Activated CD4-positive, CD25-positive, alpha-beta regulatory T cell treated with anti-CD3 and anti-CD28 coated beads, Interleukin-2, amount 50 U/mL, for 16 hours (primary cell): ENCODE data around the gene SRRM4.
"Not testable (repeated sequence)": the region's sequence is repeated elsewhere in the genome, so short reads cannot be mapped to it uniquely, and the experiment has no call there.

ENCODE experiments used
- DNase-seq: peaks from one replicate; pipeline ENCODE4 v3.0.0-alpha.2; 2020; ENCODE audit warnings: low read depth, low spot score

The SRRM4 gene

GRCh38 chr12:119008273-119008672, 26.9 kb downstream of the SRRM4 start:
- DNase-seq, result not testable (repeated sequence)

- no peak for DNase-seq
These were observed 27.4 kb downstream of the SRRM4 start for GRCh38 chr12:119008691-119009221.

GRCh38 chr12:119011231-119011630, 29.9 kb downstream of the SRRM4 start:
- no peak for DNase-seq

- DNase-seq, result no peak
These were observed 30.8 kb downstream of the SRRM4 start for GRCh38 chr12:119012179-119012578.

DNA sequence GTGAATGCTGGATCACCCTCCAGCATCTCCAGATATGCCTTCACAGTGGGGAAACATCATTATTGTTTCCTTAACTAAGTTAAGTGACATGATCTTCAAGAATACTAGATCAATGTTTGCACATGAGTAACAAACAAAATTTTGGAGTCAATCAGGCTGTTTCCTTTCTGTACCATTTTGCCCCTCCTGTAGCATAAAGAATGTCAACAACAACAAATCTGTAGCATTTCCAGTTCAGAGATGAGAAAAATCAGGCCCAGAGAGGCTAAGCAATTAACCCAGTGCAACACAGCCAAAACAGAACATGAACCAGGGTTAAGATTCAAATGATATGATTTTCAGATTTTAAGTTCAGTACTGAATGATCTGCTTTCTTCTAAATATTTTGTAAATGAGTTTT, 31.7 kb downstream of the SRRM4 start:
- DNase-seq, result no peak

DNA sequence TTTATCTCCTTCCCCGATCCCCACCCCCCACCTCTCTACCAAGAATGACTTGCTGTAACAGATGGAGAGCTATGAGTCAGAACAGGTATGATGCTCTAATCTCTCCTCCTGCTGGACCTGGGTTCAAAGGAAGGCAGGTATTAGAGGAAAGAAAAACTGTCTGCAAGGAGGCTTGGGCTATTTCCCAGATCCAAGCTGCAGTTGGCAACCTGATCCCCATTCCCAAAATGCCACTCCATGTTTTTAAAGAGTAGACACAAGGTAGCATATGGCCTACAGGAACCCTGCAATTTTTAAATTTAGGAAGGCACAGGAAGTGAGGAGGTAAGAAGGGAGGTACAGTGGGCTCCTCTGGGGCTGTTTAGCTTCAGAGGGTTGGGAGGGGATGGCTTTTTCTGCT, 33.0 kb downstream of the SRRM4 start:
- no peak for DNase-seq

DNA sequence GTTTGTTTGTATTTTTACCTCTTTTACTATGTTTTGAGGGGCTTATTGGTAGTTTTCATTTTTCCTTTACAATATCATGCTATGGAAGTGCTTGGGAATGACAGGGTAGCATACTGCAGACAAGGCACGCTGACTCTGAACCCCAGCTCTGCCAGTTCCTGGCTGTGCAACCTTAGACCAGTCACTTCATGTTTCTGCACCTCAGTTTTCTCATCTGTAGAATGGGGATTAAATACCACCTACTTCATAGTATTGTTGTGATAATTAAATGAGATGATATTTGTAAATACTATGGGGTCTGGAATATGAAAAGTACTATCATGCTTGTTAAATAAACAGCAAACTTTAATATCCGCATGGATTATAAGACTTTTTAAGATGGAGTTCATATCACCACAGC, 35.4 kb downstream of the SRRM4 start:
- DNase-seq, result no peak

DNA sequence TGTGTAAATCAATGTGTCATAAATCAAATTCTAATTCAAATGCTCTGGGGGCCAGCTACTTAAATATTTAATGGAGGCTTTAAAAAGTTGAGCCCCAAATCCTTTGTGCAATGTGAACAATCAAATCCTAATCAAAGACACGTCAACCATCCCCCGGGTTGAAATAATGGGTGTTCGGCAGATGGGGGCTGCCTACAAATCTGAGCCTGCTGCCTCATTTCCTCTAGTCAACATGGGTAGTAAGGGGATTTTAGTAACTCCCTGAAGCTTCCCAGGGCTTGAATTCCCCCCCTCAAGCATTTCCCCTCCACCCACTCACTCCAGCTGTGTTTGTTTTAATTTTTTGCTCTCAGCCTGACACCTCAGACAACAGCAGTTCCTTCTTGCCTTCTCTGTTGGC, 37.8 kb downstream of the SRRM4 start:
- no peak for DNase-seq

GRCh38 chr12:119020406-119021360, 39.3 kb downstream of the SRRM4 start:
- DNase-seq, result no peak

GRCh38 chr12:119024356-119024755, 43.0 kb downstream of the SRRM4 start:
- DNase-seq, result no peak

GRCh38 chr12:119025786-119026185, 44.4 kb downstream of the SRRM4 start:
- no peak for DNase-seq

- not testable (repeated sequence) for DNase-seq
These were observed 52.0 kb downstream of the SRRM4 start for GRCh38 chr12:119033332-119033731.

DNA sequence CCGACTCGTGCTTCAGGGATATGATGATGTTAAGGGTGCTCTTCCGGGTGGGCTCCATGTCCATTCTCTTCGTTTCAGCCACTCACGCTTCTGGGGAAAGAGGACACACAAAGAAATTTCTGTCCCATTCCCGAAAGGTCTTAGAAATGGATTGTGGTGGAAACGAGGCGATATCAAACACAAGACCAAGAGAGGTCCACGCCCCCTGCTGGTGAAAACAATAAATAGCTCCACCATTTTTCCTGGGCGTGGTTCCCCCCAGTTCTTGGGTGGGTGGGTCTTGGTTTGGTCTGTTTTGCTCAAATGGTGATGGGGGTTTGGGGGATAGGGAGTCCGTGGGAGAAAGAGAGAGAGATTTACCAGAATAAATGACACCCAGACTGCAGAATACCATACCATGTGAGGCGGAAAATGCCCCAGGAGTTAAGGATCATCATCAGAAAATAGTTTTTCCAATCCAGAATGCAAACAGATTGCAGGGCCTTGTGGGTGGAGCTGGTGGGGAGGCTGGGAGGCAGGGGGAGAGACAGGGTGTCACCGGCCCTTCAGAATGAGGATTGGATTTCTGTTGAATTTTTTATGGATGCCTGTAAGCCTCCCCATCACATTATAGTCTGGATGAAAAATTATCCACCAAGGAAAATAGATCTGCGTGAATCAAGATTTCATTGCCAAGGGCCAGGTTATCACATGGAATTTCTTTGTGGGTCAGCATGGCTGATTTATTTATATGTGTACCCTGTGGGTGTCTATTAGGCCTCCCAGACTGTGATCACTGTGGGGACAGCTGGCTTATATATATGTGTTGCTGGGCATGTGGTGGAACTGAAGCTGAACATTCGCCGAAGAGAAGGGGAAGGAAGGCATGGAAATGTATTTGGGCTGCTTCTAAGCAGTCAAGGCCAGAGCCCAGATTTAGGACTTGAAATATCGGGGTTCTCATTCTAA, 55.8 kb downstream of the SRRM4 start:
- DNase-seq, result no peak

DNA sequence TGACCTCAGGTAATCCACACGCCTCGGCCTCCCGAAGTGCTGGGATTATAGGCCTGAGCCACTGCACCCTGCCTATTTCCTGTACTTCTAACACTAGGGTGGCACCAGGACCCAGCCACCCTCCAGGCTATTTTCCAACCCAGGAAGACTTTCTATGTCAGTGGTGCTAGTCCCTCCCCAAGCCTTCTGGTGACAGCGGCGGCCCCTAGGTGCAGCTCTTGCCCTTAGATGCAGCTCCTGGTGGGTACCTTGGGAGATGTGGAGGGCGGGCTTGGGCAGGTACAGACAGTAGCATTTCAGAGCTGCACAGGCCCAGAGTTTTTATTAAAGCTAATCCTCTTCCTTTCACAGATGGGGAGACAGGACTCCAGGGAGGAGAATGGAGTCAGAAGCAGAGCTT, 62.8 kb downstream of the SRRM4 start:
- no peak for DNase-seq

DNA sequence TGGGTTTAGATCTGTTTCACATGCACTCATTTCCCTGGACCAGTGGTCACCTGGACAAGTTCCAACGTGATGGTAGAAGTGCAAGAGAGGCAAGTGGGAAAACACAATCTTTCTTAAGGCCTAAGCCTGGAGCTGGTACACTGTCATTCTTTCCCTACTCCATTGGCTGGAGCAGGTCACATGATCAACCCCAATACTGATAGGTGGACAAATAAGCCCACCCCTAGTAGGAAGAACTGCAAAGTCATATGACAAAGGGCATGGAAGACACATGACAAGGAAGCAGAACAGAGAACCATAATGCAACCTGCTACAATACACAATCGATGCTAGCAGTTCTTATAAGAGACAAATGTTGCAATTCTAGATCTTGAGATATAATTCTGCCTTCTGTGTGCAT, 66.3 kb downstream of the SRRM4 start:
- no peak for DNase-seq

DNA sequence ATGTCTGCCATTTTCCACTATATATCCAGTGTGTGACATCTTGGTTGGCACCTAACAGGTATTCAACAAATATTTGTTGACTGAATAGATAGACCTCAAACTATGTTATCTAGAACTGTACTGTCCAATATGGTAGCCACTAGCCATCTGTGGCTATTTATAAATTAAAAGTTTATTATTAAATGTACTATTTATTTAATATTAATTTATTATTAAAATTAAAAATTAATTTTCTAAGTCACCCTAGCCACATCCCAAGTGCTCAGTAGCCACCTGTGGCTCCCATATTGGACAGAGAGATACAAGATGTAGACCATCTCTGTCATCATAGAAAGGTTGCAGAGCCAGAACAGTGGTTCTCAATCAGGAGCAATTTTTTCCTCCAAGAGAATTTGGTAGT, 69.3 kb downstream of the SRRM4 start:
- DNase-seq, result no peak

- no peak for DNase-seq
These were observed 70.1 kb downstream of the SRRM4 start for GRCh38 chr12:119051474-119051873.

- no peak for DNase-seq
These were observed 70.7 kb downstream of the SRRM4 start for GRCh38 chr12:119052001-119052400.

DNA sequence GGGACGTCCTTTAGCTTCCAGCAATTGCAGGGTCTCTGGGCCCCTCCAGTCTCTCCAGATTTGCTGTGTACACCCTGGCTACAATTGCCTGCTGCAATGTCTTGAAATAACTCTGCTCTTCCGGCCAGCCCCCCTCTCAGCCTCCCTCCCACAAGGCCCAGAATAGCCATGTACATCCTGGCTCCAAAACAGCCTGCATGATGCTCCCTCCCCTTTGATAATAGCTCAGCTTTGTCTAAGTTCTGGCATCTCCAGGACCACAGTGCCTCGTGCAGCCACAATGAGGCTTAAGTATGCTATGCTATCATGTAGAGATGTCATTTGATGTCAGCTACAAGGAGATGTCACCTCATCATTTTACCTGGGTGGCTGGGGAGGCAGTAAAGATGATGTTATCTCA, 74.6 kb downstream of the SRRM4 start:
- no peak for DNase-seq

DNA sequence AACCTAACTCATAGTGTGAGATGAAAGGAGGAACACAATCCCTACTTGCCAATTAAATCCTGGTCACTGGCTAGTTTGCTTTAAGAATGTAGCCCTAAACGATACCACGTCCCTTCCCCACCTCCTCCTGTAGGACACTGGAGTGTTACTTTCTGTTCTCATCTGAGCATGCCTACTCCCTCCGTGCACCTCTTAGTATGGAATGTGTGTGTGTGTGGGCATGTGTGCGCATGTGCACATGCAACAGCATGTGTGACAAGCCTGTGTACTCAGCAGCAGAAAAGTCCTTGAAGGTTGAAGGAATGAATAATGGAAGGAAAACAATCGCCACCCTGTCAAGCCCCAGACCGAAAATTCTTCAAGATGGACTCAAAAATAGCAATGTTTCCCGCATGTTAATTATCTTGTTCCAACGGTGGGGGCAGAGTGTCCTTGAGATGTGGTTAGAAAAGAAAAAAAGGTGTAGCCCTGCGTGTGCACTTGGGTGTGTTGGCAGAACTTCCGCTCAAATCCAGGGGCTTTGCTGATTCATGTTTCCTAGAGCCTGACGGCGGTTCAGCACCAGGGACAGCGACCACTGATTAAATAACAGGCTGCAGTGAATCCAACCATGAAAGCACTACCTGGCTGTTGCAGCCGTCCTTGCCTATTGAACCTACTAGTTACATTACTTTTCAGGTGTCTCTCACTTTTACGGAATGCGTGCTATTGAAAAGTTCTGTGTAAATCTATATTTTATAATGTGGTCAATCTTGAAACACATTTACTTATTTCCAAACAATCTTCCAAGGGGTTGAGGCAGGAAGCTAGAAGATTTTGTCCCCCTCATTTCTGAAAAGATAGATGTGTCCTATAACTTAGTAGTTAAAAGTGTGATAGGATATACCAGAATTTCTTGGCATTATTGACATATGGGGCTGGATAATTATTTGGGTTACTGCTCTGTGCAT, 79.8 kb downstream of the SRRM4 start:
- DNase-seq, result no peak
